ENCODE results near the gene RSL1D1. TPM values are rescaled to one million over a fixed set of nuclear protein-coding genes. Genes with fewer than 3 reads are reported as not detected.
"Not testable (repeated sequence)": the region's sequence is repeated elsewhere in the genome, so short reads cannot be mapped to it uniquely, and the experiment has no call there.

Gene RSL1D1
- total RNA-seq, 2 donors from 2014 or later: 255 to 326 TPM

GRCh38 chr16:11823645-11824044, 27.7 kb downstream of the RSL1D1 start:
- H3K27ac Mint-ChIP-seq; DNase-seq (ENCODE audit: low spot score in 2 of 2); H3K36me3 Mint-ChIP-seq; H3K9me3 Mint-ChIP-seq; ATAC-seq: not testable (repeated sequence)

DNA sequence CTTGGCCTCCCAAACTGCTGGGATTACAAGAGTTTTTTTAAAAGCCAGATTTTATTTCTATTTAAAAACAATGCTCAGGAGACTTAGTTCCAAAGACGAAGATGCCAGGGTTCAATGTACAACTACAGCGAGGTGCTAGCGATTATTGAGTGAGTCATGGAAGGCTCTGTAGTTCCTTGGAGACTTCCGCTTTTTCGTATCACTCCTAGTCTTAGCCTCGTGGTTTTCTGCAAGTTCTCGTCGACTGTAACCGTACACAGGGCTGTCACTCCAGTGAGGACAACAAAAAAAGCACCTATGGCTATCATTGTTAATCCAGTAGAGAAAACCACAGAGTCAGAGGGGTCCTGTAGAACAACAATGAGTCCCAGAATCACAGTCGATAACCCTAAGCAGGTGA, 31.5 kb downstream of the RSL1D1 start:
- DNase-seq (ENCODE audit: low spot score in 2 of 2) (no peak), ATAC-seq (no peak)
- H3K9me3 Mint-ChIP-seq: no peaks in the 10 kb centered on the region
- H3K36me3 Mint-ChIP-seq: no peaks in the 10 kb centered on the region
- no peak overlapping the region for H3K27ac Mint-ChIP-seq

DNA sequence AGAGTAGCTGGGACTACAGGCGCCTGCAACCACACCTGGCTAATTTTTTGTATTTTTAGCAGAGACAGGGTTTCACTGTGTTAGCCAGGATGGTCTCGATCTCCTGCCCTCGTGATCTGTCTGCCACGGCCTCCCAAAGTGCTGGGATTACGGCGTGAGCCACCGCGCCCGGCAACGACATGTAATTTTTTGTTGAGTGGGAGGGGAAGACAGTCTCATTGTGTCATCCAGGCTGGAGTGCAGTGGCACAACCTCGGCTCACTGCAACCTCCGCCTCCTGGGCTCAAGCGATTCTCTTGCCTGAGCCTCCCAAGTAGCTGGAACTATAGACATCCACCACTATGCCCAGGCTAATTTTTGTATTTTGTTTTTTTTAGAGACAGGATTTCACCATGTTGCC, 32.4 kb downstream of the RSL1D1 start:
- DNase-seq (ENCODE audit: low spot score in 2 of 2); H3K27ac Mint-ChIP-seq; H3K9me3 Mint-ChIP-seq; ATAC-seq; H3K36me3 Mint-ChIP-seq: not testable (repeated sequence)

DNA sequence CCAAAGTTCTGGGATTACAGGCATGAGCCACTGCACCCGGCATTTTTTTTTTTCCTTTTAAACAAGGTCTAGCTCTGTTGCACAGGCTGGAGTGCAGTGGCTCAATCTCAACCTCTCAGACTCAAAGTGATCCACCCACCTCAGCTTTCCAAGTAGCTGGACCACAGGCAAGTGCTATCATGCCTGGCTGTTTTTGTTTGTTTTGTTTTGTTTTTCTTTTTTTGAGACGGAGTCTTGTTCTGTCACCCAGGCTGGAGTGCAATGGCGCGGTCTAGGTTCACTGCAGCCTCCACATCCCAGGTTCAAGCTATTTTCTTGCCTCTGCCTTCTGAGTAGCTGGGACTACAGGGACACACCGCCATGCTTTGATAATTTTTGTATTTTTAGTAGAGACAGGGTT, 35.2 kb downstream of the RSL1D1 start:
- Mint-ChIP-seq H3K27ac (no peak overlapping the region), H3K9me3 (no peaks in the 10 kb centered on the region), H3K36me3 (no peaks in the 10 kb centered on the region)
- no peak for ATAC-seq
- DNase-seq (ENCODE audit: low spot score in 2 of 2): no peak

- not testable (repeated sequence) for H3K36me3 Mint-ChIP-seq; ATAC-seq; H3K9me3 Mint-ChIP-seq; H3K27ac Mint-ChIP-seq; DNase-seq (ENCODE audit: low spot score in 2 of 2)
Measured at GRCh38 chr16:11814800-11815199, 36.5 kb downstream of the RSL1D1 start.

- peaks cover 0 to 7% of the 10 kb centered on the region in 2 donors for H3K36me3 Mint-ChIP-seq
- ATAC-seq (no peak), DNase-seq (ENCODE audit: low spot score in 2 of 2) (no peak)
- no peak overlapping the region for H3K27ac Mint-ChIP-seq
- H3K9me3 Mint-ChIP-seq: peaks cover 0 to 5% of the 10 kb centered on the region in 2 donors
Measured at GRCh38 chr16:11806721-11807120, 44.6 kb downstream of the RSL1D1 start.

DNA sequence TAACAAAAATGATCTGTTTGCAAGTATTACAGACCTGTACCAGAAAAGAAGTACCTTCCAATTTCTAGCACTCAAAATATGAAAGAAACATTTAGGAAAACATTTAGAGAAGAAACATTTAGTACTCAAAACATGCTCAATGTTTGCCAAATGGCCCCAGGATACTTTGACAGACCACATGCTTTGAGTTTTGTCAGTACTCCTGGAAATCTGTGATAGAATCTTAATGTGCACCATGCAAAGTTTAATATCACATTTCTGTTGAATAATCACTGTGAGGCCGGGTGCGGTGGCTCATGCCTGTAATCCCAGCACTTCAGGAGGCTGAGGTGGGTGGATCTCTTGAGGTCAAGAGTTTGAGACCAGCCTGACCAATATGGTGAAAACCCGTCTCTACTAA, 45.8 kb downstream of the RSL1D1 start:
- DNase-seq (ENCODE audit: low spot score in 2 of 2) (no peak), ATAC-seq (no peak)
- peaks cover 0 to 5% of the 10 kb centered on the region in 2 donors for H3K9me3 Mint-ChIP-seq
- peaks cover 0 to 7% of the 10 kb centered on the region in 2 donors for H3K36me3 Mint-ChIP-seq
- H3K27ac Mint-ChIP-seq: no peak overlapping the region

DNA sequence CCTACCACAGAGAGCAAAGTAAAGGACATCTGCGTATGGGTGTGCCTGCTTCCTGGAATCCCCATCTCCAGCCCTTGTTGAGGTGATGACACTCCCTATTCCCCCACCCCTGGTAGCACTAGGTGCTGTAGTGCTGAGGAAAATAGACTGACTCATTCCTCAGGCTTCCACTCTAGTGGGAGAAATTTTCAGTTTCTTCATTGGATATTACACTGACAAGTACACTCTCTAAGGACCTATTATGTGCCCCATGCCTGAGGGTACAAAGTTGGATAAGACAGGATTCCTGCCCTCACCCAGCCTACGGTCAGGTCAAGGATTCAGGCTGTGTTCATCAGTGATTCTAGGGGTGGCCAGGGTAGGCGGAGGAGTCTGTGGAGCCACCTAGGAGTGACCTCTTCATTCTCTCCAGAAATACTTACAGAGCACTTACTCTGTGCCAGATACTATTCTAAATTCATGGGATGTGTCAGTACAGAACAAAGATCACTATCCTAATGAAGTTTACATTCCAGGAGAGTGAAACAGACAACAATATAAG, 49.8 kb downstream of the RSL1D1 start:
- Mint-ChIP-seq H3K9me3 (no peaks in the 10 kb centered on the region), H3K27ac (peak overlapping the region; percentile 19 to 30), H3K36me3 (peaks cover 13% of the 10 kb centered on the region in 2 donors)
- no peak for ATAC-seq
- DNase-seq (ENCODE audit: low spot score in 2 of 2): no peak

DNA sequence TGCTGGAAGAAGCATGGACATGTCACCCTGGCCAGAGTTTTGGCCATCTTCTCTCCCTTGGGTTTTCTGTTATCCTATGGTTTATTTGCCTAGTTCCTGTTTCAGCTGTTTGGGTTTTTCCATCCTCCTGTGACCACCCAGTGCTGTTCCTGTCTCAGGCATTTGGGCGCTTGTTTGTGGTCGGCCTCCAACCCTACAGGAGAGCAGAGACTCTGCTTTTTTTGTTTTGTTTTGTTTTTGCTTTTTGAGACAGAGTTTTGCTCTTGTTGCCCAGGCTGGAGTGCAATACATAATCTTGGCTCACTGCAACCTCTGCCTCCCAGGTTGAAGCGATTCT, 51.0 kb downstream of the RSL1D1 start:
- no peak for ATAC-seq
- no peaks in the 10 kb centered on the region for H3K9me3 Mint-ChIP-seq

GRCh38 chr16:11799509-11800381, 51.6 kb downstream of the RSL1D1 start:
- Mint-ChIP-seq H3K27ac (peak overlapping the region; percentile 84 to 94), H3K9me3 (no peaks in the 10 kb centered on the region), H3K36me3 (peaks cover 25 to 29% of the 10 kb centered on the region in 2 donors)
- ATAC-seq (no peak), DNase-seq (ENCODE audit: low spot score in 2 of 2) (no peak)

More for the DNA sequence above, 51.0 kb downstream of the RSL1D1 start:
- Mint-ChIP-seq H3K27ac (peak overlapping the region; percentile 65 to 94), H3K36me3 (peaks cover 20 to 23% of the 10 kb centered on the region in 2 donors)
- DNase-seq (ENCODE audit: low spot score in 2 of 2): no peak

- Mint-ChIP-seq H3K36me3 (peaks cover 27 to 33% of the 10 kb centered on the region in 2 donors), H3K27ac (peak overlapping the region in 1 of 2 donors; percentile 94), H3K9me3 (no peaks in the 10 kb centered on the region)
- DNase-seq (ENCODE audit: low spot score in 2 of 2) (no peak), ATAC-seq (no peak)
Measured at GRCh38 chr16:11799017-11799381, 52.3 kb downstream of the RSL1D1 start.

- DNase-seq (ENCODE audit: low spot score in 2 of 2) (no peak), ATAC-seq (no peak)
- peaks cover 27 to 33% of the 10 kb centered on the region in 2 donors for H3K36me3 Mint-ChIP-seq
- peak overlapping the region; percentile 94 to 96 for H3K27ac Mint-ChIP-seq
- no peaks in the 10 kb centered on the region for H3K9me3 Mint-ChIP-seq
Measured at GRCh38 chr16:11797957-11798299, 53.4 kb downstream of the RSL1D1 start.

DNA sequence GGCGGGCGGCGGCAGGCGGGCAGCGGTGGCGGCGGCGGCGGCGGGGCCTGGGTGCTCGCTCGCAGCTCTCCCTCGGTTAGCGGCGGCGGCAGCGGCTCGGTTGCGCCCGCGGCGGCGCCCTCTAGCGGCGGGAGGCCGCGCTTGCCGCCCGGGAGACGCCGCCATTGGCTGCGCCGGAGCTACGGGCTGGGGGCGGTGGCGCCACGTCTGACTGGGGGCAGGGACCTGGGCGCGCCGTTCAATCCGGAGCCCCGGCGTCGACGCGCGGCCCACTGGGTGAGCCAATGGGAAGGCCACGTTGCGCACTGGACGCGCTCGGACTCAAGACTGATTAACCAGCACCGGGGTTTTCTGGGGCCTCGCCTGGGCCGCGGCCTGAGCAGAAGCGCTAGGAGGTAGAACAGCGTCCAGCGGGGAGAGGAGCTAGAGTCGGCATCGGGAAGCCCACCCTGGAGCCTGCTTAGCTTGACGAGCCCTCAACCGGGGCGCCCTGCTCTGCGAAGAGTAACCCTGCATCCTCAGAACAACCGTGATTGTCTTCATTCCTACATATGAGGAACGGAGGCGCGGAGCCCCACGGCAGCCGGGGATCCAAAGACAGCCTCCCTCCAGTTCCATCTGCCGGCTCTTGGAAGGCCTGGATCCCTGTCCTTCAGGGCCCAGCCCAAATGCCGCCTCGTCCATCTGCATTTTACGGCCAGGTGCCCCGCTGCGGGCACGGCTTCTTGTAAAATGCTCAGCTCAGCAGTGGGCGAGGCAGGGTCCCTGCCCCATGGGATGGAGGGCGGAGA, 54.0 kb downstream of the RSL1D1 start, which contains the start of gene ZC3H7A:
ZC3H7A (minus strand) TSS at position 93 of the 791 bp plus-strand sequence. CDS start 14,904 bp downstream, outside the sequence.
- DNase-seq (ENCODE audit: low spot score in 2 of 2) (peak; percentile 96), ATAC-seq (peak; percentile 96 to 97)
- no peaks in the 10 kb centered on the region for H3K9me3 Mint-ChIP-seq
- H3K27ac Mint-ChIP-seq: peak within 1 kb of the TSS; percentile 94 to 99
- peaks cover 27 to 37% of the 10 kb centered on the region in 2 donors for H3K36me3 Mint-ChIP-seq

DNA sequence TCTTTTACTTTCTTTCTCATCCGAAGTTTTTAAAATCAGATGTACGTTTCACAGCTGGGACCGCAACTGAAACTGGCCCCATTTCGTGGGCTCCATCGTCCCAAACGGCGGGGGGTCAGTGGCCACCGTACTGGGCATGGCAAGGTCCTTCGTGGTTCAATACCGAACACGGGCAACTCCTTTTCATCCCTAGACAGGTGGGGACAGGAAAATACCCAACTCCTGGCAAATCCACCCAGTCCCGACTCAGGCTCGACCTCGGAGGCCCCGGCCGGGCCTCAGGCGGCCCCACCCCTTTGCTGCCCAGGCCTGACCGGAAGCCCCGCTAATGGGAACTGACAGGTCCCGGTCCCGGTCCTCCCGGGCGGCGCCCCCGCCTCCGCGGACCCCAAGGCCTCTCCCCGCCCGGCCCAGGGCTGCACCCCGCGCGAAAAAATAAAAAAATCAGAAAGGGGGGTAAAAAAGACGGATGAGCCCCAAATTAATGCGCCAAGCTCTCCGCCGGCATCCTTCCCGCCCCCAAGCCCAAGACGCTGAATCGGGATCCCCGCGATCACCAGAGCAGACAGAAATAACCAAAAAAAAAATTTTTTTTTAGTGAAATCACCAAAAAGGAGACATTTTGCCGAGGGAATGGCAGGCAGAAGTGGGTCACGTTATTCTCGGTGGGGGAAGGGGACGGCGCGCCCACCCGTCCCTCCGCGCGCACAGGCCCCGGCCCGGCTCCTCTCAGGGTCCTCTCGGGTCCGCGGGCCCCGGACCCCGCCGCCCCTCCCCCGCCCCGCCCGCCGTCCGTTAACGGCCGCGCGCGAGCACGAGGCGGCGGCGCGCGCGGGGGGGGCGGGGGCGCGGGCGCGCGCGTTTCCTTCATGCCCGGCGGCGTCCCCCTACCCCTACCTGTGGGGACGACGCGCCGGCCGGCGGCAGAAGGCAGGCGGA, 54.8 kb downstream of the RSL1D1 start:
- Mint-ChIP-seq H3K9me3 (no peaks in the 10 kb centered on the region), H3K27ac (peak overlapping the region; percentile 94 to 99), H3K36me3 (peaks cover 27 to 41% of the 10 kb centered on the region in 2 donors)
- no peak for DNase-seq (ENCODE audit: low spot score in 2 of 2)
- peak in 1 of 2 donors; percentile 0 for ATAC-seq

GRCh38 chr16:11795887-11796226, 55.5 kb downstream of the RSL1D1 start:
- ATAC-seq (no peak), DNase-seq (ENCODE audit: low spot score in 2 of 2) (no peak)

More at GRCh38 chr16:11795887-11796226, 55.5 kb downstream of the RSL1D1 start:
- no peaks in the 10 kb centered on the region for H3K9me3 Mint-ChIP-seq
- peaks cover 27 to 46% of the 10 kb centered on the region in 2 donors for H3K36me3 Mint-ChIP-seq
- peak overlapping the region; percentile 88 to 94 for H3K27ac Mint-ChIP-seq
